ENCODE measurements around the gene SH3GLB2.

SH3GLB2 gene

GRCh38 chr9:129028192-129028966, at the start of gene SH3GLB2:
Gene SH3GLB2, minus strand, starts transcription at chr9:129028331. Its CDS starts 177 bp downstream, at chr9:129028154.
- peak; percentile 99 for DNase-seq

- DNase-seq = no peak
Observed at GRCh38 chr9:129077236-129077635, 49.1 kb upstream of the SH3GLB2 start.

GRCh38 chr9:129076640-129077037, 48.5 kb upstream of the SH3GLB2 start:
- no peak for DNase-seq

- no peak for DNase-seq
Observed at GRCh38 chr9:129075996-129076639, 48.0 kb upstream of the SH3GLB2 start.

GRCh38 chr9:129074106-129074505, 46.0 kb upstream of the SH3GLB2 start:
- no peak for DNase-seq

GRCh38 chr9:129073404-129073803, 45.3 kb upstream of the SH3GLB2 start:
- DNase-seq = no peak

- no peak for DNase-seq
Observed at GRCh38 chr9:129072171-129072570, 44.0 kb upstream of the SH3GLB2 start.

GRCh38 chr9:129071526-129072126, 43.5 kb upstream of the SH3GLB2 start:
- no peak for DNase-seq

GRCh38 chr9:129070696-129071525, 42.8 kb upstream of the SH3GLB2 start:
- no peak for DNase-seq

- DNase-seq = no peak
Observed at GRCh38 chr9:129069862-129070641, 41.9 kb upstream of the SH3GLB2 start.

GRCh38 chr9:129068990-129069861, 41.1 kb upstream of the SH3GLB2 start:
- peak; percentile 86 for DNase-seq

GRCh38 chr9:129068110-129068509, 40.0 kb upstream of the SH3GLB2 start:
- no peak for DNase-seq

- no peak for DNase-seq
Observed at GRCh38 chr9:129064499-129064908, 36.4 kb upstream of the SH3GLB2 start.

- DNase-seq = no peak
Observed at GRCh38 chr9:129063061-129063460, 34.9 kb upstream of the SH3GLB2 start.

- no peak for DNase-seq
Observed at GRCh38 chr9:129060991-129061390, 32.9 kb upstream of the SH3GLB2 start.

- no peak for DNase-seq
Observed at GRCh38 chr9:129059796-129060785, 32.0 kb upstream of the SH3GLB2 start.

GRCh38 chr9:129058965-129059795, 31.0 kb upstream of the SH3GLB2 start:
- DNase-seq = no peak

- no peak for DNase-seq
Observed at GRCh38 chr9:129054163-129054851, 26.2 kb upstream of the SH3GLB2 start.

Measured in activated CD8-positive, alpha-beta memory T cell treated with anti-CD3 and anti-CD28 coated beads for 24 hours (primary cell).